Keratinocyte (primary cell): ENCODE data around the gene PNKD.

ENCODE experiments used
- CTCF ChIP-seq, 3 experiments: IDR thresholded peaks in 1 of 3; conservative IDR thresholded peaks in 1 of 3; optimal IDR thresholded peaks in 1 of 3; 2 replicates in 2 of 3; 3 replicates in 1 of 3; pipeline versions ENCODE3 to v1.5.1; 2011; ENCODE audit warnings: low read length in 3 of 3, mild to moderate bottlenecking in 3 of 3, moderate library complexity in 2 of 3, control low read depth in 1 of 3, inconsistent platforms in 1 of 3; ENCODE audit not compliant: insufficient read depth in 2 of 3; ENCODE audit errors: extremely low read depth in 1 of 3
- EZH2 ChIP-seq: IDR thresholded peaks from one replicate; pipeline ENCODE4 v1.6.1; 2012; ENCODE audit warnings: inconsistent platforms, mild to moderate bottlenecking, low read length, moderate library complexity

- TF ChIP-seq CTCF (optimal IDR thresholded peaks at IDR 0.05 in 1 of 3, IDR thresholded peaks at IDR 0.05 in 1 of 3, conservative IDR thresholded peaks at IDR 0.05 in 1 of 3; ENCODE audit: extremely low read depth in 1 of 3, insufficient read depth in 2 of 3, low read length in 3 of 3) (no peak), EZH2 (no peak)
Observed at GRCh38 chr2:218334531-218334930, 64.2 kb downstream of the PNKD start.
